GM06990 (cell line): ENCODE results near the gene ASPRV1.
"Not testable (repeated sequence)": the region's sequence is repeated elsewhere in the genome, so short reads cannot be mapped to it uniquely, and the experiment has no call there.

ENCODE experiments used
- DNase-seq: peaks from one replicate; pipeline ENCODE4 v3.0.0-alpha.2; 2011; ENCODE audit not compliant: insufficient read length; ENCODE audit errors: extremely low read depth
- H3K27me3 ChIP-seq: replicated peaks from 2 replicates; pipeline ENCODE4 v1.6.0; 2011; ENCODE audit warnings: low read length; ENCODE audit not compliant: control insufficient read depth, insufficient read depth
- H3K36me3 ChIP-seq: 2 replicates; pipeline ENCODE4 v1.5.1; 2011; ENCODE audit warnings: low read length; ENCODE audit not compliant: control insufficient read depth, insufficient read depth
- H3K4me3 ChIP-seq: replicated peaks from 2 replicates; pipeline ENCODE4 v1.5.1; 2011; ENCODE audit warnings: low read depth, mild to moderate bottlenecking, control low read depth, low read length
- CTCF ChIP-seq: IDR thresholded peaks from 2 replicates; pipeline ENCODE4 v1.5.1; 2011; ENCODE audit warnings: low read length, control low read depth, mild to moderate bottlenecking, inconsistent platforms; ENCODE audit not compliant: insufficient read depth, poor library complexity, severe bottlenecking

The ASPRV1 gene

DNA sequence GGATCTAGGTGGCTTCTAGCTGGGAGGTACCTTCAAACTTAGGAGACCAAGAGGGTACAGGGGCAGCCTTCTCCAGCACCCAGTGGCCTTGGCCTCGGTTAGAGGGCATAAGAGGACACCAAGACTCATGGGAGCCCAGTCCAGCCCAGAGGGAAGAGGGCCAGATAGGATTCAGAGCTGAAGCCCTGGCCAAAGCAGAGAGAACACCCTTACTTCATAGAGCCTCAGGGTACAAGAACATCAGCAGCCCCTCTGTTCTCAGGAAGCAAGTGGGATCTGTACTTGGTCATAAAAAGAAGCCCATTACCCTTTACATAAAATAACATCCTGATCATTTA lies 45.0 kb upstream of the ASPRV1 start:
- Histone ChIP-seq H3K27me3 (no peaks in the 10 kb centered on the region), H3K4me3 (no peak overlapping the region), H3K36me3 (no peaks in the 10 kb centered on the region)
- no peak for DNase-seq
- no peak for TF ChIP-seq CTCF

- no peaks in the 10 kb centered on the region for H3K27me3 ChIP-seq
- no peak for DNase-seq
- TF ChIP-seq CTCF = peak; percentile 6
- no peaks in the 10 kb centered on the region for H3K36me3 ChIP-seq
- no peak overlapping the region for H3K4me3 ChIP-seq
These were observed 44.5 kb upstream of the ASPRV1 start for GRCh38 chr2:70005752-70006446.

DNA sequence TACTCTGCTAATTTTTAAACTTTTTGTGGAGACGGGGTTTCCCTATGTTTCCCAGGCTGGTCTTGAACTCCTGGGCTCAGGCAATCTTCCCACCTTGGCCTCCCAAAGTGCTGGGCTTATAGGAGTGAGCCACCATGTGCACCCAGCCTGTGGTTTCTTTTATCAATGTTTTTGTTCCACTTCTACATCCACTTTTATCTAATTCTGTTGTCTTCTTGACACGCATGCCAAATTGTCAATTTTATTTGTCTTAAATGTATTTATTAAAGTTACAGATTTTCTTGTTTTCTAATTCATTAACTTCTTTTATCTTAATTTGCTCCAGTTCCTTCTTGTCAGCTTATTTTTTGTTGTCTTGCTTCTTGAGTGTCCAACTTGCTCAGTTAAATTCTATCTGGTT lies 43.8 kb upstream of the ASPRV1 start:
- no peaks in the 10 kb centered on the region for H3K36me3 ChIP-seq
- no peak for TF ChIP-seq CTCF
- DNase-seq = no peak
- H3K4me3 ChIP-seq = no peak overlapping the region
- no peaks in the 10 kb centered on the region for H3K27me3 ChIP-seq

- no peak for DNase-seq
- Histone ChIP-seq H3K27me3 (no peaks in the 10 kb centered on the region), H3K36me3 (no peaks in the 10 kb centered on the region), H3K4me3 (no peak overlapping the region)
- TF ChIP-seq CTCF = no peak
These were observed 41.8 kb upstream of the ASPRV1 start for GRCh38 chr2:70003093-70003830.

- Histone ChIP-seq H3K36me3 (no peaks in the 10 kb centered on the region), H3K4me3 (no peak overlapping the region), H3K27me3 (no peaks in the 10 kb centered on the region)
- no peak for TF ChIP-seq CTCF
- no peak for DNase-seq
These were observed 40.9 kb upstream of the ASPRV1 start for GRCh38 chr2:70002241-70002899.

DNA sequence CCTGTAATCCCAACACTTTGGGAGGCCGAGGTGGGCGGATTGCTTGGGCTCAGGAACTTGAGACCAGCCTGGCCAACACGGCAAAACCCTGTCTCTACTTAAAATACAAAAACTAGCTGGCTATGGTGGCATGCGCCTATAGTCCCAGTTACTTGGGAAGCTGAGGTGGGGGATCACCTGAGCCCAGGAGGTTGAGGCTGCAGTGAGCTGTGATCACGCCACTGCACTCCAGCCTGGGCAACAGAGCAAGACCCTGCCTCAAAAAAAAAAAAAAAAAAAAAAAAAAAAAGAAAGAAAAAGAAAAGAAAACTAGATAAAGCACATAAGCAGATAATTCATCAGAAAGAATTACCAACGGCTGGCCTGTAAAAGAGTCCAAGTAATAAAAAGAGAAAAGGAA lies 39.1 kb upstream of the ASPRV1 start:
- H3K36me3 ChIP-seq, DNase-seq, H3K4me3 ChIP-seq, H3K27me3 ChIP-seq: not testable (repeated sequence)
